Measurements from ENCODE around the gene TMEM151B. TPM values are rescaled to one million over a fixed set of nuclear protein-coding genes. Genes with fewer than 3 reads are reported as not detected.
"Not testable (repeated sequence)": the region's sequence is repeated elsewhere in the genome, so short reads cannot be mapped to it uniquely, and the experiment has no call there.

The TMEM151B gene
- total RNA-seq, 4 donors from 2014 or later = 0.09 to 0.21 TPM; not detected in 2

DNA sequence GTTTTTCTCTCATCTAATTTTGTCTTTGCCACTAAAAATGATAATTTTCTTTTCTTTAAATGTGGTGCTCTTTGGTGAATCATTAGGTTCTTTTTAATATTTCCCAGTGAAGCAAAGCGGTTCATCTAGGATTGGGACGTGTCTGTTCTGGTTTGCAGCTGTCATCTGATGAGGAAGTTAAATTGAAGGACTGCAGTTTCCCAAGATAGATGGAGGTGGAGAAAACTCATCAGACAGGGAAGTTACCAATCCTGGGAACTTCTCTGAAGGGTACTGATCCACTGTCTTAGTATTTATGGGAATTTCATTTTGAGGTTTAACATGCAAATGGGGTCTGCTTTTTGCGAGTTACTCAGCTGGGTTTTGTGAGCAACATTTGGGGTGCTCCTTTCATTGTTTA lies 45.3 kb downstream of the TMEM151B start:
- TF ChIP-seq, protein P1, sequence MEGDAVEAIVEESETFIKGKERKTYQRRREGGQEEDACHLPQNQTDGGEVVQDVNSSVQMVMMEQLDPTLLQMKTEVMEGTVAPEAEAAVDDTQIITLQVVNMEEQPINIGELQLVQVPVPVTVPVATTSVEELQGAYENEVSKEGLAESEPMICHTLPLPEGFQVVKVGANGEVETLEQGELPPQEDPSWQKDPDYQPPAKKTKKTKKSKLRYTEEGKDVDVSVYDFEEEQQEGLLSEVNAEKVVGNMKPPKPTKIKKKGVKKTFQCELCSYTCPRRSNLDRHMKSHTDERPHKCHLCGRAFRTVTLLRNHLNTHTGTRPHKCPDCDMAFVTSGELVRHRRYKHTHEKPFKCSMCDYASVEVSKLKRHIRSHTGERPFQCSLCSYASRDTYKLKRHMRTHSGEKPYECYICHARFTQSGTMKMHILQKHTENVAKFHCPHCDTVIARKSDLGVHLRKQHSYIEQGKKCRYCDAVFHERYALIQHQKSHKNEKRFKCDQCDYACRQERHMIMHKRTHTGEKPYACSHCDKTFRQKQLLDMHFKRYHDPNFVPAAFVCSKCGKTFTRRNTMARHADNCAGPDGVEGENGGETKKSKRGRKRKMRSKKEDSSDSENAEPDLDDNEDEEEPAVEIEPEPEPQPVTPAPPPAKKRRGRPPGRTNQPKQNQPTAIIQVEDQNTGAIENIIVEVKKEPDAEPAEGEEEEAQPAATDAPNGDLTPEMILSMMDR (IDR thresholded peaks at IDR 0.05) = no peak
- TF ChIP-seq POLR2A (IDR thresholded peaks at IDR 0.05) = no peak
- no peaks in the 10 kb centered on the region for H3K27me3 ChIP-seq
- intact Hi-C loops (cut with DNase I; ENCODE audit: low total_unique reads) = no loop called here
- peaks cover 0 to 7% of the 10 kb centered on the region in 2 donors for H3K4me1 ChIP-seq
- H3K9me3 ChIP-seq = no peaks in the 10 kb centered on the region
- DNase-seq = no peak
- H3K36me3 ChIP-seq = no peaks in the 10 kb centered on the region
- no peak overlapping the region for H3K27ac ChIP-seq
- H3K4me3 ChIP-seq = no peak overlapping the region

DNA sequence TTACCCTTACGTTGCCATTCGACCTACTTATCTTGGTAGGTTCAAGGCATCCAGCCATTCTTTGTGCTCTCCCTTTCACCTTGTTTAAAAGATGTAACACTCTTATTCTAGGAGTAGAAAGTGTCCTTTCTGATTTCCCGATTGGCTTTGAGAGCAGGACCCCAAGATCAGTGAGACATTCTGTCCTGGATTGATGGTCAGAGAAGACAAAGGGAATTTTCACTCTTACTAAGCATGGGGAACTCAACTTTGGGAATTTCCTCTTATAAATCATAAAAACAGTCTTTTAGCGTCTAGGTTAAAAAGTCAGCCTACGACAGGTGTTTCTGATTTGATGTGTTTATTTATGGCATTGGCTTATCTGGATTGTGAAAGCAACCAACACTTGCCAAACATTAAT lies 45.7 kb downstream of the TMEM151B start:
- Histone ChIP-seq H3K27me3 (no peaks in the 10 kb centered on the region), H3K9me3 (no peaks in the 10 kb centered on the region), H3K4me1 (peaks cover 0 to 7% of the 10 kb centered on the region in 2 donors), H3K4me3 (no peak overlapping the region), H3K36me3 (no peaks in the 10 kb centered on the region), H3K27ac (no peak overlapping the region)
- TF ChIP-seq POLR2A (IDR thresholded peaks at IDR 0.05) = no peak
- intact Hi-C loops (cut with DNase I; ENCODE audit: low total_unique reads) = no loop called here
- DNase-seq = no peak

DNA sequence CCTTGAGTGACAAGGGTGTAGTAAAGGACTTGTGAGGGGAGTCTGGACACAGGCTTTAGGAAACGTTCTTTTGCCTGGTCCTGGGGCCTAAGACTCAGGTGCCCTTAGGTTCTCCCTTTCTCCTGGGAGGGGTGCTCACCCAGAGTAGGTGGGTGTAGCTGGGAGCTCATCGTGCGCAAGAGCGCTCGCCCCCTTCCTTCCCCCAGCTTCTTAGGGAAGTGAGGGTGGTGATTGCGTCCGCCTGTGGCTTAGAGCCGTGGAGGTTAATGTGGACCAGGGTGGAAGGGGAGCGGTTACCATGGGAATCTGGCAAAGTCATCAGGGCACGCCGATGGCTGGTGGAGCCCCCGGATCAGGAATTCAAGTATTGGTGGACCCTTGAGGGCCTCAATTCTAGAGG lies 46.2 kb downstream of the TMEM151B start:
- no peaks in the 10 kb centered on the region for H3K36me3 ChIP-seq
- intact Hi-C loops (cut with DNase I; ENCODE audit: low total_unique reads) = no loop called here
- no peak for TF ChIP-seq POLR2A (IDR thresholded peaks at IDR 0.05)
- TF ChIP-seq, protein P1 (IDR thresholded peaks at IDR 0.05) = no peak

DNA sequence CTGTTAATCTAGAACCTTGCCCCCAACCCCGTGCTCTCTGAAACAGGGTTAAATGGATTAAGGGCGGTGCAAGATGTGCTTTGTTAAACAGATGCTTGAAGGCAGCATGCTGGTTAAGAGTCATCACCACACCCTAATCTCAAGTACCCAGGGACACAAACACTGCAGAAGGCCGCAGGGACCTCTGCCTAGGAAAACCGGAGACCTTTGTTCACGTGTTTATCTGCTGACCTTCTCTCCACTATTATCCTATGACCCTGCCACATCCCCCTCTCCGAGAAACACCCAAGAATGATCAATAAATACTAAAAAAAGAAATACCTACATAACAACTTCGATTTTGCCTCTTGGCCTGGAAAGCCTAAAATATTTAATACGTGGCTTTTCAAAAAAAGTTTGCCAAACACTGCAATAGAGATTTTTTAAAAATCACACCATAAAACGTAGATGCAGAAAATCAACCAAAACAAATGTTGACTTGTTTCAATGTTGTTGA lies 46.9 kb downstream of the TMEM151B start:
- H3K36me3 ChIP-seq; H3K27me3 ChIP-seq; H3K27ac ChIP-seq; H3K9me3 ChIP-seq; DNase-seq; H3K4me3 ChIP-seq; H3K4me1 ChIP-seq; intact Hi-C loops (cut with DNase I; ENCODE audit: low total_unique reads): not testable (repeated sequence)

More for the DNA sequence above, 46.2 kb downstream of the TMEM151B start:
- H3K4me3 ChIP-seq = no peak overlapping the region
- no peaks in the 10 kb centered on the region for H3K9me3 ChIP-seq
- H3K27ac ChIP-seq = no peak overlapping the region
- no peaks in the 10 kb centered on the region for H3K27me3 ChIP-seq
- peaks cover 0 to 7% of the 10 kb centered on the region in 2 donors for H3K4me1 ChIP-seq
- no peak for DNase-seq

DNA sequence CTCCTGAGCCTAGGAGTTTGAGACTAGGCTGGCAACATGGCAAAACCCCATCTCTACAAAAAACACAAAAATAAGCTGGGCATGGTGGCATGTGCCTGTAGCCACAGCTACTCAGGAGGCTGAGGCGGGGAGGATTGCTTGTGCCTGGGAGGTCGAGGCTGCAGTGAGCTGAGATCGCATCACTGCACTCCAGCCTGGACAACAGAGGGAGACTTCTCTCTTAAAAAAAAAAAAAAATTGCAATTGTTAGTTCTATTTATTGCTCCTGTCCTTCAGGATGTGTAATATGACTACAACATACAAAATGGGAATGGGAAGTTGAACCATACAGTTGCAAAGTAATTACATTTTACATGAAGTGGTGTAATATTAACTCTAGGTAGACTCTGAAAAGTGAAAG lies 51.0 kb downstream of the TMEM151B start:
- intact Hi-C loops (cut with DNase I; ENCODE audit: low total_unique reads) = no loop called here
- no peak for DNase-seq
- TF ChIP-seq, protein P1 (IDR thresholded peaks at IDR 0.05) = no peak
- no peak for TF ChIP-seq POLR2A (IDR thresholded peaks at IDR 0.05)
- no peak overlapping the region for H3K4me3 ChIP-seq
- no peaks in the 10 kb centered on the region for H3K4me1 ChIP-seq
- H3K9me3 ChIP-seq = no peaks in the 10 kb centered on the region
- no peaks in the 10 kb centered on the region for H3K36me3 ChIP-seq
- H3K27ac ChIP-seq = no peak overlapping the region
- H3K27me3 ChIP-seq = no peaks in the 10 kb centered on the region

DNA sequence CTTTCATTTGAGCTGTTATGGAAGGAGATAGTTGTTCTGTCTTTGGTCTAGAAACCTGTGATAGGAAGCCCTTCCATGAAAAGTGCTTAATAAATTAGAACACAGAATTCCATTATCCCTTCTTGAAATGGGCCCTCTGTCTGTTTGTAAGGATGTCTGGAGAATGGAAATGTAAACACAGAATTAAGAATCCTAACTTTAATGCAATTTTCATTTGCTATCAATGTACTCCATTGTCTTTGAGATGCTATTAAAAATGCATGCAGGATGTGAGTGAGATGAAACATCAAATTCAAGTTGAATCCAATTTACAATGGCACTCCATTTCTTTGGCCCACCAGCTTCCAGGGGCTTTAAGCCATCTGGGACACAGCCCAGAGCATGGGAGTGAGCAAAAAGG lies 56.8 kb downstream of the TMEM151B start:
- no peaks in the 10 kb centered on the region for H3K9me3 ChIP-seq
- TF ChIP-seq POLR2A (IDR thresholded peaks at IDR 0.05) = no peak
- TF ChIP-seq, protein P1 (IDR thresholded peaks at IDR 0.05) = no peak
- H3K27ac ChIP-seq = no peak overlapping the region
- no peaks in the 10 kb centered on the region for H3K36me3 ChIP-seq
- no peak for DNase-seq
- intact Hi-C loops (cut with DNase I; ENCODE audit: low total_unique reads) = no loop called here
- H3K4me3 ChIP-seq = no peak overlapping the region
- H3K4me1 ChIP-seq = no peaks in the 10 kb centered on the region
- H3K27me3 ChIP-seq = no peaks in the 10 kb centered on the region
